ENCODE results near the gene NRCAM. TPM values are rescaled to one million over a fixed set of nuclear protein-coding genes. Genes with fewer than 3 reads are reported as not detected.

NRCAM gene
- total RNA-seq, 1 donor from 2014 or later = 16.2 TPM

GRCh38 chr7:108124820-108125219 is 331.4 kb downstream of the NRCAM start:
- DNase-seq = no peak

- DNase-seq = no peak
Observed at GRCh38 chr7:108122181-108122580, 334.1 kb downstream of the NRCAM start.

- no peak for DNase-seq
Observed at GRCh38 chr7:108120933-108121332, 335.3 kb downstream of the NRCAM start.

- no peak for DNase-seq
Observed at GRCh38 chr7:108120196-108120595, 336.0 kb downstream of the NRCAM start.

- DNase-seq = no peak
Observed at GRCh38 chr7:108118959-108119358, 337.3 kb downstream of the NRCAM start.

GRCh38 chr7:108114117-108114841 is 342.0 kb downstream of the NRCAM start:
- DNase-seq = no peak

GRCh38 chr7:108112683-108113082 is 343.6 kb downstream of the NRCAM start:
- no peak for DNase-seq

- DNase-seq = no peak
Observed at GRCh38 chr7:108109221-108109908, 346.9 kb downstream of the NRCAM start.

GRCh38 chr7:108108131-108108530 is 348.1 kb downstream of the NRCAM start:
- no peak for DNase-seq

GRCh38 chr7:108104324-108104723 is 351.9 kb downstream of the NRCAM start:
- peak; percentile 38 for DNase-seq

- DNase-seq = no peak
Observed at GRCh38 chr7:108103558-108104298, 352.5 kb downstream of the NRCAM start.

GRCh38 chr7:108102671-108103312 is 353.4 kb downstream of the NRCAM start:
- no peak for DNase-seq

GRCh38 chr7:108101759-108102158 is 354.5 kb downstream of the NRCAM start:
- DNase-seq = no peak

- DNase-seq = no peak
Observed at GRCh38 chr7:108099713-108100112, 356.5 kb downstream of the NRCAM start.

- DNase-seq = no peak
Observed at GRCh38 chr7:108097703-108098102, 358.5 kb downstream of the NRCAM start.

Other genes starting within 250 kb of the NRCAM start
- 43.0 TPM for gene PNPLA8, start 69.7 kb upstream of the NRCAM start, total RNA-seq
- 37.5 TPM for gene THAP5, start 113.3 kb upstream of the NRCAM start, total RNA-seq
- gene DNAJB9, start 113.4 kb upstream of the NRCAM start, total RNA-seq = 30.5 TPM